ENCODE data around the gene HSPB7. TPM values are rescaled to one million over a fixed set of nuclear protein-coding genes. Genes with fewer than 3 reads are reported as not detected.

The HSPB7 gene
- total and polyA plus RNA-seq, 12 donors = 4,333 to 6,425 (median 4,947) TPM

GRCh38 chr1:15966956-15967344 lies 50.9 kb downstream of the HSPB7 start:
- H3K9me3 ChIP-seq = no peaks in the 10 kb centered on the region
- peak overlapping the region in 3 of 10 donors; percentile 45 to 83 (median 59) for H3K27ac ChIP-seq
- no peaks in the 10 kb centered on the region for H3K27me3 ChIP-seq
- no peak overlapping the region for H3K4me3 ChIP-seq
- 97 to 98% methylated on average over 6 of the region's 6 CpGs for WGBS, 2 donors
- intact Hi-C loops (cut with DNase I) = loop anchor here in 2 of 10 donors (10.0 kb wide), 2 partner anchors 62 to 142 kb away; no protein-coding TSS in a partner anchor
- no peak for ATAC-seq
- TF ChIP-seq, protein P1, sequence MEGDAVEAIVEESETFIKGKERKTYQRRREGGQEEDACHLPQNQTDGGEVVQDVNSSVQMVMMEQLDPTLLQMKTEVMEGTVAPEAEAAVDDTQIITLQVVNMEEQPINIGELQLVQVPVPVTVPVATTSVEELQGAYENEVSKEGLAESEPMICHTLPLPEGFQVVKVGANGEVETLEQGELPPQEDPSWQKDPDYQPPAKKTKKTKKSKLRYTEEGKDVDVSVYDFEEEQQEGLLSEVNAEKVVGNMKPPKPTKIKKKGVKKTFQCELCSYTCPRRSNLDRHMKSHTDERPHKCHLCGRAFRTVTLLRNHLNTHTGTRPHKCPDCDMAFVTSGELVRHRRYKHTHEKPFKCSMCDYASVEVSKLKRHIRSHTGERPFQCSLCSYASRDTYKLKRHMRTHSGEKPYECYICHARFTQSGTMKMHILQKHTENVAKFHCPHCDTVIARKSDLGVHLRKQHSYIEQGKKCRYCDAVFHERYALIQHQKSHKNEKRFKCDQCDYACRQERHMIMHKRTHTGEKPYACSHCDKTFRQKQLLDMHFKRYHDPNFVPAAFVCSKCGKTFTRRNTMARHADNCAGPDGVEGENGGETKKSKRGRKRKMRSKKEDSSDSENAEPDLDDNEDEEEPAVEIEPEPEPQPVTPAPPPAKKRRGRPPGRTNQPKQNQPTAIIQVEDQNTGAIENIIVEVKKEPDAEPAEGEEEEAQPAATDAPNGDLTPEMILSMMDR (IDR thresholded peaks at IDR 0.05) = no peak
- no peak for DNase-seq
- peaks cover 11 to 51% (median 26%) of the 10 kb centered on the region in 9 donors for H3K4me1 ChIP-seq
- H3K36me3 ChIP-seq = peaks cover 0 to 41% (median 12%) of the 10 kb centered on the region in 9 donors

- ATAC-seq (peak; percentile 21 to 64 (median 46)), DNase-seq (no peak)
- intact Hi-C loops (cut with DNase I) = loop anchor here in 2 of 10 donors (10.0 kb wide), 2 partner anchors 62 to 142 kb away; no protein-coding TSS in a partner anchor
- H3K27ac ChIP-seq = peak overlapping the region in 8 of 10 donors; percentile 32 to 83 (median 48)
- H3K9me3 ChIP-seq = no peaks in the 10 kb centered on the region
- WGBS, 2 donors = 57 to 72% methylated on average over 18 of the region's 18 CpGs
- peaks cover 0 to 39% (median 12%) of the 10 kb centered on the region in 9 donors for H3K36me3 ChIP-seq
- no peak overlapping the region for H3K4me3 ChIP-seq
- H3K27me3 ChIP-seq = no peaks in the 10 kb centered on the region
- peaks cover 11 to 51% (median 26%) of the 10 kb centered on the region in 9 donors for H3K4me1 ChIP-seq
- TF ChIP-seq, protein P1 (IDR thresholded peaks at IDR 0.05) = no peak
Observed at GRCh38 chr1:15966081-15966955, 51.5 kb downstream of the HSPB7 start.

GRCh38 chr1:15965228-15965767 lies 52.5 kb downstream of the HSPB7 start:
- TF ChIP-seq, protein P1 (IDR thresholded peaks at IDR 0.05) = no peak
- Histone ChIP-seq H3K4me1 (peaks cover 11 to 52% (median 26%) of the 10 kb centered on the region in 9 donors), H3K9me3 (no peaks in the 10 kb centered on the region), H3K4me3 (no peak overlapping the region), H3K27me3 (no peaks in the 10 kb centered on the region), H3K27ac (peak overlapping the region in 4 of 10 donors; percentile 12 to 83 (median 50)), H3K36me3 (peaks cover 0 to 35% (median 12%) of the 10 kb centered on the region in 9 donors)
- no peak for DNase-seq
- 48 to 58% methylated on average over 7 of the region's 7 CpGs for WGBS, 2 donors
- intact Hi-C loops (cut with DNase I) = loop anchor here in 2 of 10 donors (10.0 kb wide), 2 partner anchors 60 to 140 kb away; no protein-coding TSS in a partner anchor
- ATAC-seq = peak in 7 of 8 donors; percentile 23 to 79 (median 58)

Other genes with a start within 250 kb of the HSPB7 start
- gene UQCRHL, start 210.4 kb downstream of the HSPB7 start, total RNA-seq = 1 to 10 TPM; 2.1 to 6.3 (median 3.2) TPM
- 1 to 10 TPM; 4.5 to 8.6 TPM for gene UQCRHL, start 210.4 kb downstream of the HSPB7 start, polyA plus RNA-seq
- 10 to 100 TPM; 24.1 to 34.4 (median 28.1) TPM for gene SPEN, start 170.3 kb downstream of the HSPB7 start, total RNA-seq
- gene SPEN, start 170.3 kb downstream of the HSPB7 start, polyA plus RNA-seq = 10 to 100 TPM; 11.2 to 12.4 TPM
- gene ZBTB17, start 41.9 kb downstream of the HSPB7 start, total RNA-seq = 10 to 100 TPM; 16.4 to 25.0 (median 20.4) TPM
- 10 to 100 TPM; 27.3 to 54.9 TPM for gene ZBTB17, start 41.9 kb downstream of the HSPB7 start, polyA plus RNA-seq
- under 1 TPM in 5 of 10 donors, not detected in 5; 0.15 to 0.79 (median 0.28) TPM for gene SRARP, start 13.8 kb downstream of the HSPB7 start, total RNA-seq
- gene SRARP, start 13.8 kb downstream of the HSPB7 start, polyA plus RNA-seq = under 1 TPM; 0.35 to 0.95 TPM
- 1 to 10 TPM in 1 of 10 donors, under 1 TPM in 8, not detected in 1; 0.19 to 1.0 (median 0.33) TPM for gene CLCNKA, start 4.0 kb upstream of the HSPB7 start, total RNA-seq
- under 1 TPM; 0.52 to 0.73 TPM for gene CLCNKA, start 4.0 kb upstream of the HSPB7 start, polyA plus RNA-seq
- gene CLCNKB, start 25.7 kb upstream of the HSPB7 start, total RNA-seq = 1 to 10 TPM; 1.2 to 3.4 (median 2.0) TPM
- gene CLCNKB, start 25.7 kb upstream of the HSPB7 start, polyA plus RNA-seq = 1 to 10 TPM in 1 of 2 donors, under 1 TPM in 1; 0.57 to 2.1 TPM
- gene FAM131C, start 55.6 kb upstream of the HSPB7 start, total RNA-seq = 10 to 100 TPM in 1 of 10 donors, 1 to 10 TPM in 8, under 1 TPM in 1; 0.72 to 11.8 (median 2.4) TPM
- 1 to 10 TPM in 1 of 2 donors, under 1 TPM in 1; 0.86 to 6.4 TPM for gene FAM131C, start 55.6 kb upstream of the HSPB7 start, polyA plus RNA-seq
- gene EPHA2, start 138.0 kb upstream of the HSPB7 start, total RNA-seq = 10 to 100 TPM in 9 of 10 donors, 1 to 10 TPM in 1; 8.3 to 25.1 (median 11.9) TPM
- 1 to 10 TPM; 7.8 to 9.3 TPM for gene EPHA2, start 138.0 kb upstream of the HSPB7 start, polyA plus RNA-seq
- 1 to 10 TPM in 7 of 10 donors, under 1 TPM in 3; 0.49 to 3.0 (median 1.6) TPM for gene ARHGEF19, start 194.6 kb upstream of the HSPB7 start, total RNA-seq
- 1 to 10 TPM; 1.9 to 5.4 TPM for gene ARHGEF19, start 194.6 kb upstream of the HSPB7 start, polyA plus RNA-seq
- 10 to 100 TPM in 2 of 10 donors, 1 to 10 TPM in 8; 3.9 to 11.1 (median 7.2) TPM for gene CPLANE2, start 219.1 kb upstream of the HSPB7 start, total RNA-seq
- gene CPLANE2, start 219.1 kb upstream of the HSPB7 start, polyA plus RNA-seq = 1 to 10 TPM; 2.2 to 2.3 TPM